KG1 (cell line): ENCODE results near the gene CMTR1.

Experiments
- DNase-seq: peaks from one replicate; lab custom pipeline; 2025; lab: John Stamatoyannopoulos, UW

Gene CMTR1

DNA sequence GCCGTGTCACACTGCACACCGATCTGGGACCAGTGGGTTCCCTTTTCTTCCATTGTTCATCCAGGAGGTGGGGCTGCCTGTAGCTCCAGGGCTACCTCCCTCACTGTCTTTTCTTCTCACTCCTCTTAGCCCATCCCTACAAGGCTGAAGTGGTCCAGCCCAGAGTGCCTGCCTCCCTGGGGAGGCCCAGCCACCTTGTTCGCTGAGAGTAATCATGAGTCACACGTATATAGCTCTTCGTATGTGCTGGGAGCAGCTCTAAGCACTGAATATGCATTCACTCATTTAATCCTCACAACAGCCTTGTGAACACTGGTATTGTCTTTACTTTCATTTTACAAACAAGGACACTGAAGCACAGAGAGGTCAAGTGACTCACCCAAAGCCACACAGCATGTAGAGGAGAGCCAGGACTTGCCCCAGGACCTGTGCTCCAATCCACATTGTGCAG lies 81.3 kb downstream of the CMTR1 start:
- DNase-seq, result no peak

GRCh38 chr6:37514837-37515236 lies 81.8 kb downstream of the CMTR1 start:
- DNase-seq, result no peak

- DNase-seq, result no peak
Observed at GRCh38 chr6:37515712-37516075, 82.7 kb downstream of the CMTR1 start.

- peak; percentile 55 for DNase-seq
Observed at GRCh38 chr6:37516076-37516919, 83.3 kb downstream of the CMTR1 start.

GRCh38 chr6:37516920-37517405 lies 83.9 kb downstream of the CMTR1 start:
- DNase-seq, result no peak

DNA sequence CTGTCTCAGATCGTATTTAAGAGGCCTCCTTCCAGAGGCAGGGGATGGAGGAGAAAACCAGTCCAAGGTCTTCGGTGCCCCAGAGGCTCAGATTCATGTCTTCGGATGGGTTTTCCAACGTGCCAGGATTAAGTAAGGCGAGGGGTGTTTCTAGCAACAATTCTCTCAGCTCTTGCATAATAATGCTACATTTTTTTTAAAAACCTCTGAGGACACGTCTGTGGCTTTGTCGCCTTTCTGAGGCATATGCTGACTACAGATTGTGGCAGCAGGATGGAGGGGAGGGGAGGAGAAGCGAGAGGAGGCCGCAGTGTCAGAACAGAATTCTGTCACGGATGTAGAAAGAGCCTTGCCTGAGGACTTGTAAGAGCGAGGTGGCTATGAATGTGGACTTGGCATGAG lies 84.4 kb downstream of the CMTR1 start:
- peak; percentile 38 for DNase-seq

- no peak for DNase-seq
Observed at GRCh38 chr6:37518116-37518515, 85.1 kb downstream of the CMTR1 start.

DNA sequence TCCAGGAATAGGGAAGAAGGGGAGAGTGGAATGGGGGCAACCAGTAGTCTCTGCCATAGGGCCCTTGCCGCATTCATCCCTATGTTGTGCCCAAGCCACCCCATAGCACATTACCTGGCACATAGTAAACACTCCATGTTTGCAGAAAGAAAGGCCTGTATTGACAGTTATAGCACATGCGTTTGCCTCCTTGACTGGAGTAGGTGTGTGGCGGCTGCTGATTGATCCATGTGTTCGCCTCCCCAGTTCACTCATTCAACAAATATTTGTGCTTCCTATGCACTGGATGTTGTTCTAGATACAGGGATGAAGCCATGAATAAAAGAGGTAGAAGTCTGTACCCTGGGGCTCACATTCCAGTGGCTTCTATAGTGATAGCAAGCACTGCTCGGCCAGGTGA lies 86.4 kb downstream of the CMTR1 start:
- DNase-seq, result no peak

- no peak for DNase-seq
Observed at GRCh38 chr6:37520926-37521325, 87.9 kb downstream of the CMTR1 start.

DNA sequence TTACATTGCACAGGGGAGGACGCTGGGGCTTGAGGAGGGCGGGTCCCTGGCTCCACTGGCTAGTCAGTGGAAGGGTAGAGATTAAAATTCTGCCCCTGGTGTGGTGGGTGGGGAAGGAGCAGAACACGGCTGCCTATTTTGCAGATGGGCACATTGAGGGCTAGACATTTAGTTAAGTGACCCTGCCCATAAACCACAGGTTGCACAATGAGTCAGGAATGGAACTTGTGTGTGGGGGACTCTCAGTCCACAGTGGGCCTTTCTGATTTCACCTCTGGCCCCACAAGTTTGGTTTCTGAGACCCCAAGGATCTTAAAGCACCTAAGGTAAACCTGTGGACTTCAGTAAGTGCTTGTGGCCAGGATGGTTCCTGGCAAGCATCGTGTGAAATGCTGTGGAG lies 88.7 kb downstream of the CMTR1 start:
- no peak for DNase-seq

GRCh38 chr6:37522836-37523235 lies 89.8 kb downstream of the CMTR1 start:
- no peak for DNase-seq

DNA sequence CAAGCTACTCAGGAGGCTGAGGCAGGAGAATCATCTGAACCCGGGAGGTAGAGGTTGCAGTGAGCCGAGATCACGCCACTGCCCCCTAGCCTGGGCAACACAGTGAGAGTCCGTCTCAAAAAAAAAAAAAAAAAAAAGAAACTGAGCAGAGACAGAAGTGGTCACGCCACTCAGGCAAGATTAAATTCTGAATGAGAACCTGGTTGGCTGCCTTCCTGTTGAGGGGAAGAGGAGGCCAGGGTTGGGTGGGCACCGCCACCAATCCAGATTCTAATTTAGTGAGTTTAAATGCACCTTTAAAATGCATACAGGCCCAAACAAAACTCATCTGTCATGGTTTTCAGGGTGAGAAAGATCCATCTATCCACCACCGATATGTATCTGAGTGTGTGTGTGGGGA lies 90.4 kb downstream of the CMTR1 start:
- no peak for DNase-seq

DNA sequence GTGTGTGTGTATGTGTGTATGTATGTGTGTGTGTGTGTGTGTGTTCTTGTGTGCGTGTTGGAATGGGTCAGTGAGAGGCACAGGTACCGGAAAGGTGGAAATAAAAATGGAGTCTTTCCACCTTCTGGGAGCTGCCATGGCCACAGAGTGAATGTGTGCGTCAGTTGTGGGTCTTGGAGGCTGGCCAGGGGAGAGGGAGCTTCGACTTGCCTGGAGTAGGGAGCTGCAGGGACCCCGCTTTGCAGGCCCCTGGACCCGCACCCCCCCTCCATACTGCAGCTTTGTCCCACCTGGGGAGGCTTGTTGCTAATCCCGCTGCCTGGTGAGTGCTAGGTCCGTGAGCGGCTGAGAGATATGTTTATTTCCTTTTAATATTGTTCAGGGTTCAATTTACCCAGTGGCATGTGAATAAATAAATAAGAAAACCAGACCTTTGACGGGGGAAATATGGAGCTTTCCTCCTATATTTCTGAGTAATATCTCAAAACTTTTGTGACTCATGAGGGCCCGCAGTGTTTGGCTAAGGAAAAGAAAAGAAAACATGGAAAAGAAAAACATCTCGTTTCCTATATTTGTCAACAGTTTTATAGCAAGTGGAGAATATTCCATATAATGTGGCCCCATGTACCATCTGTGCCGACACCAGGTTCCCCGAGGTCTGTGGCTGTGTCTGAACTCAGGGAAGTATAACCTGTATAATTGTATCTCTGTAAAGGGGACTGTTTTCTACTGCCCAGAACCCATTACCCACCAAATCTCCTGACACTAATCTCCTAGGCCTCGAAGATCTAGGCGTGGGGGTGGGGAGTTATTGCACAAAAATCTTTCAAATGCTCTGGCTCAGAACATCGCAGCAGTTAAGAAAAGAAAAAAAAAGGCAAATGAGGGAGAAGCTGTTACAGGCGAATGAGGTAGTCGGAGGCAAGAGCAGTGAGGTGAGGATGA lies 91.3 kb downstream of the CMTR1 start:
- DNase-seq, result no peak

- DNase-seq, result no peak
Observed at GRCh38 chr6:37524970-37525318, 91.9 kb downstream of the CMTR1 start.

GRCh38 chr6:37525460-37526357 lies 92.7 kb downstream of the CMTR1 start:
- peak; percentile 17 for DNase-seq

DNA sequence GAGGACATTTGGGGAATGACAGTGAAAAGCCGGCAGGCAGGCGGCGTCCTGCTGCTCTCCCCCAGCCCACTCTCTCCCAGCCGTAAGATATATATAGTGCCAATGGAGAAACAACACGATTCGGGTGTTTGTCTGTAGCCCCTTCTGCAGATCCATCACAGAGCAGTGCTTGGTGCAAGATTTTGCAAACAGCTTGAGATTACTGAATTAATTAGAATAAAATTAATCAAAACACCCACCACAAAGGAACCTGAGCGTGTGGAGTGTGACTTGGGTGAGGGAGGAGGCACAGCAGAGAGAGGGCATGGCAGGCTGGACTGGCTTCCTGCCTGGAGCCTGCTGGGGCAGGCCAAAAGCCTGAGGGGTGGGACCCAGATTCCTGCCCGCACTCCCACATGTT lies 95.5 kb downstream of the CMTR1 start:
- DNase-seq, result no peak

GRCh38 chr6:37530297-37530696 lies 97.3 kb downstream of the CMTR1 start:
- DNase-seq, result no peak

DNA sequence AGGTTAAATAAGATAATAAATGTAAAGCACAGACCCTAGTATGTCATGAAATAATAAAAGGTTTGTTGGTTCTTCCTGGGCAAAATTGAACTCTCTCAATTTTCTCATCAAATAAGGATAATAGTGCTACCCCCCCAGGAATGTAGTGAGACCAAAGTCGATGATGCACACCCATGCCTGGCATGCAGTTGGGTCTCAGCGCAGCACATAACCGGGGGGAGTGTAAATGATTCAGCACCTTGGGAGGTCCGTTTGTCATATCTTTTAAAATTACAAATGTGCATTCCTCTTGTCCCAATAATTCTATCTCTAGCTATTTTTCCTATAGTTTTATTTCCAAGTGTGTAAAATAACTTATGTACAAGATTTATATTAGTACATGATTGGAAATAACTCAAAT lies 98.0 kb downstream of the CMTR1 start:
- DNase-seq, result no peak
